ENCODE measurements around the gene EPM2A.

DNA sequence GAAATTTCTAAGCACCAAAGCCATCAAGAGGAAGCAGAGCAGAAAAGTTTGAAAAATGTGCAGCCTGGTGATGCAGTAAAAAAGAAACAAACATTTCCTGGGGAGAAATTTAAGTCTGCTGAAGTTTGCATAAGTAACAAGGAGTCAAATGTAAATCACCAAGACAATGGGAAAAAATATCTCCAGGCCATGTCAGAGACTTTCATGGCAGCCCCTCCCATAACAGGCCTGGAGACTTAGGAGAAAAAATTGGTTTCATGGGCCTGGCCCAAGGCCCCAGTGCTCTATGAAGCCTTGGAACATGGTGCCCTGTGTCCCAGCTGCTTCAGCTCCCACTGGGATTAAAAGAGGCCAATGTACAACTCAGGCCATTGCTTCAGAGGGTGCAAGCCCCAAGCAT lies 30.1 kb upstream of the EPM2A start:
- TF ChIP-seq, protein P1, sequence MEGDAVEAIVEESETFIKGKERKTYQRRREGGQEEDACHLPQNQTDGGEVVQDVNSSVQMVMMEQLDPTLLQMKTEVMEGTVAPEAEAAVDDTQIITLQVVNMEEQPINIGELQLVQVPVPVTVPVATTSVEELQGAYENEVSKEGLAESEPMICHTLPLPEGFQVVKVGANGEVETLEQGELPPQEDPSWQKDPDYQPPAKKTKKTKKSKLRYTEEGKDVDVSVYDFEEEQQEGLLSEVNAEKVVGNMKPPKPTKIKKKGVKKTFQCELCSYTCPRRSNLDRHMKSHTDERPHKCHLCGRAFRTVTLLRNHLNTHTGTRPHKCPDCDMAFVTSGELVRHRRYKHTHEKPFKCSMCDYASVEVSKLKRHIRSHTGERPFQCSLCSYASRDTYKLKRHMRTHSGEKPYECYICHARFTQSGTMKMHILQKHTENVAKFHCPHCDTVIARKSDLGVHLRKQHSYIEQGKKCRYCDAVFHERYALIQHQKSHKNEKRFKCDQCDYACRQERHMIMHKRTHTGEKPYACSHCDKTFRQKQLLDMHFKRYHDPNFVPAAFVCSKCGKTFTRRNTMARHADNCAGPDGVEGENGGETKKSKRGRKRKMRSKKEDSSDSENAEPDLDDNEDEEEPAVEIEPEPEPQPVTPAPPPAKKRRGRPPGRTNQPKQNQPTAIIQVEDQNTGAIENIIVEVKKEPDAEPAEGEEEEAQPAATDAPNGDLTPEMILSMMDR (IDR thresholded peaks at IDR 0.05; ENCODE audit: poor library complexity) = no peak
- TF ChIP-seq EZH2phosphoT487 (IDR thresholded peaks at IDR 0.05; ENCODE audit: low read depth, severe bottlenecking, unreplicated experiment) (no peak), EZH2 (IDR thresholded peaks at IDR 0.05; ENCODE audit: borderline replicate concordance) (no peak)
